ENCODE data around the gene ZNF787.
"Not testable (repeated sequence)": the region's sequence is repeated elsewhere in the genome, so short reads cannot be mapped to it uniquely, and the experiment has no call there.

ZNF787 gene

DNA sequence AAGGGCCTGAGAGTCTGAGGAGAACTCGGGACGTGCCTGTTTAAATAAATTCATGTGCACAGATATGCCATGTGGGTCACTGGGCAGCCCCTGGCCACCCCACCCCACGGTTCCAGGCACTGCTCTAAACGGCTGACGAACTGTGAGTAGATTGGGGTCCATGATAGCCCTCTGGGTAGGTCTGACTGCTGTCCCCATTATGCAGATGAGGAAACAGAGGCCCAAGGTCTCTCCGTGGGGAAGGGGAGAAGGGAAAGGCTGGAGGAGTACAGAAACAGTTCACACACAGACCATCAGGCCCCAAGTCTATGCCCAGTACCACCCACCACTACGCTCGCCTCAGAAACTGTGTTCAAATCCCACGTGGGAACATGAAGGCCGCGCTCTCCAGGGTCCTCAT is 14.1 kb downstream of the ZNF787 start:
- in situ Hi-C loops (cut with MboI; ENCODE audit: low sequenced_read_pairs), result no loop called here

DNA sequence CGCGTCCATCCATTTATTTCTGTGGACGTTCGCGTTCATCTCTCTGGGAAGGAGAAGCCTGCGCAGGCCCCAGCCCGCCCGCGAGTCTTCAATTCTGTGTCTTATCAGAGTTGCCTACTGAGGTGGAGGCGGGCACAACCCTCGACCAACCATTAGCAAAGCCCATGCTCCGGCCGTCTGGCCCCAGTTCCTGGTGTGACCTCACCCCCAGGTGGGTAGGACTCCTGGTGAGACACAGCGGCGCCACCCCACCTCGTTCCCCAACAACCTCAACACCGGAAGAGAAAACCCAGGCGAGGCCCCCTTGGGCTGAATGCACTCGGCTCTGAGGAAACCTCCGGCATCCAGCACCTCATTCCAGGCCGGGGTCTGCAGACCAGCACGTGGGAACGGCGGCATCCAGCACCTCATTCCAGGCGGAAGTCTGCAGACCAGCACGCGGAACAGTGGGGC is 14.7 kb downstream of the ZNF787 start:
- in situ Hi-C loops (cut with MboI; ENCODE audit: low sequenced_read_pairs), result no loop called here

DNA sequence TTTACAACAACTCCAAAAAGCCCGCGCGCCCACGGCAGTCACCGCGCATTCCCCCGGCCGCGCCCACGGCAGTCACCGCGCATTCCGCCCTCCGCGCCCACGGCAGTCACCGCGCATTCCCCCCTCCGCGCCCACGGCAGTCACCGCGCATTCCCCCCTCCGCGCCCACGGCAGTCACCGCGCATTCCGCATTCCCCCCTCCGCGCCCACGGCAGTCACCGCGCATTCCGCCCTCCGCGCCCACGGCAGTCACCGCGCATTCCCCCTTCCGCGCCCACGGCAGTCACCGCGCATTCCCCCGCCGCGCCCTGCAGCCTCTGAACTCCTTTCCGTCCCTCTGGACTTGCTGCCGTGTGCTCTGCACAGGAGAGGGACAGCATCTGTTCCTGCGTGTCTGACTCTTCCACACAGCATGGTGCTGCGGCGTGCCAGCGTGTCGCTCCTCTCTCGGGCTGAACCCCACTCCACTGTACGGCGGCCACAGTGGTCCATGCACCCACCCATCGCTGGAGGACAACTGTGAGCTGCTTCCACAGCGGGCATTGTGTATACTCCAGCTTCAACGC is 15.2 kb downstream of the ZNF787 start:
- in situ Hi-C loops (cut with MboI; ENCODE audit: low sequenced_read_pairs), result not testable (repeated sequence)

DNA sequence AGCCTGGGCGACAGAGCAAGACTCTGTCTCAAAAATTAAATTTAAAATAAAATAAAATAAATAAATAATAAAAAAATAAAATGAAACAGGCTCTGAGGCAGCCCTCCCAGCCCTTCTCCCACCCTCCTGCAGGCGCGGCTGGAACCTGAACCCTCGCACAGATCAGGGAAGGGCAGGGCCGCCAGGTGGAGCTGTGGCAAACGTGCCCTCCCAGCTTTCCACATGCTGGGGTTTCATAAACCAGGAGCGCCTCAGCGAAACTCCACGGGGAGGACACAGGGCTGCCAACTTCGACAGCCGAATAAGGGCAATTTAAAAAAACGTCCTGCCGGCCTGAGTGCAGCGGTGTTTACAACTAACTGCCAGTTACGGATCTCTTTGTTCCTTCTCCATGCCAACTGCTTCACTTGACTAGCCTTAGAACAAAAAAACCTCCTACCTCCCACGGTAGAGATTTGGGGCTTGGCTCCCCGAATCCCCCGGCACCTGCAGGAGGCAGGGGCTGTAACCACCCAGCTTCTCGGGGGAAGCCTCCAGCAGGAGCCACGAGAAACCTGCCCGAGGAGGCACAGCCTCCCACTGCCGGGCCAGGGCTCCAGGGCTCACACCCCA is 15.9 kb downstream of the ZNF787 start:
- in situ Hi-C loops (cut with MboI; ENCODE audit: low sequenced_read_pairs), result no loop called here

DNA sequence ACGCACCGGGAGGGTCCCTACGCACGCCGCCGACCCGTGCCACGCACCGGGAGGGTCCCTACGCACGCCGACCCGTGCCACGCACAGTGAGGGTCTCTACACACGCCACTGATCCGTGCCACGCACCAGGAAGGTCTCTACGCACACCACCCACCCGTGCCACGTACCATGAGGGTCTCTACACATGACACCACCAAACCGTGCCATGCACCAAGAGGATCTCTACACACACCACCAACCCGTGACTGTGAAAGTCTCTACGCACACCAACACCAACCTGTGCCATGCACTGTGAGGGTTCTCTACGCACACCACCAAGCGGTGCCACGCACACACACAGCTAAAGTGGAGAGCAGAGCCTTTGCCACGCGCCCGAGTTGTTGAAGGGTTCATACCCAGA is 16.7 kb downstream of the ZNF787 start:
- in situ Hi-C loops (cut with MboI; ENCODE audit: low sequenced_read_pairs), result no loop called here

DNA sequence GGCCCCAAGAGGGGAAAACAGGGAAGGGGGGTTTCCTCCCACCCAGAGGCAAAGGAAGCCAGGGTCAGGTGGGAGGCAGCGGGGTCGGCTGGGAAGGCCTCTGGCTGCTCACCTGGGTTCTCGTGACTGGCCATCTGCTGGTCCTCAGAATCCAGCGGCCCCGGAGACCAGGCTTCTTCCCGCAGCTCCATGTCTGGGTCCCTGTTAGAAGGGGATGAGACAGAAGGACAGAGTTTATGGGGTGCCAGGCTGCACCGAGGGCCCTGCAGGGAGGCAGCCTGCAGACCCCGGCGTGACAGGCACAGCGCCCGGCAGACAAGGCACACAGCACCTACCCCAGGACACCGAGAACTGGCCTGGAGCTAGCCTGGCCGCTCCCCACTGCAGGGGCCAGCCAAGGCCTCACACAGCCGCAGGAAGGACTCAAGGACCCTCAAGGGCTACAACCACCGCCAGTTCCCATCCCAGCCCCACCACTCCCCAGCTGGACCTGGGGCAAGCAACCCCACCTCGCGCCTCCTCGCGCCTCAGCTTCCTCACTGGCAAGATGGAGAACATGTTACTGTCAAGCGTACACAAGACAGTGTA is 18.0 kb downstream of the ZNF787 start:
- in situ Hi-C loops (cut with MboI; ENCODE audit: low sequenced_read_pairs), result no loop called here

DNA sequence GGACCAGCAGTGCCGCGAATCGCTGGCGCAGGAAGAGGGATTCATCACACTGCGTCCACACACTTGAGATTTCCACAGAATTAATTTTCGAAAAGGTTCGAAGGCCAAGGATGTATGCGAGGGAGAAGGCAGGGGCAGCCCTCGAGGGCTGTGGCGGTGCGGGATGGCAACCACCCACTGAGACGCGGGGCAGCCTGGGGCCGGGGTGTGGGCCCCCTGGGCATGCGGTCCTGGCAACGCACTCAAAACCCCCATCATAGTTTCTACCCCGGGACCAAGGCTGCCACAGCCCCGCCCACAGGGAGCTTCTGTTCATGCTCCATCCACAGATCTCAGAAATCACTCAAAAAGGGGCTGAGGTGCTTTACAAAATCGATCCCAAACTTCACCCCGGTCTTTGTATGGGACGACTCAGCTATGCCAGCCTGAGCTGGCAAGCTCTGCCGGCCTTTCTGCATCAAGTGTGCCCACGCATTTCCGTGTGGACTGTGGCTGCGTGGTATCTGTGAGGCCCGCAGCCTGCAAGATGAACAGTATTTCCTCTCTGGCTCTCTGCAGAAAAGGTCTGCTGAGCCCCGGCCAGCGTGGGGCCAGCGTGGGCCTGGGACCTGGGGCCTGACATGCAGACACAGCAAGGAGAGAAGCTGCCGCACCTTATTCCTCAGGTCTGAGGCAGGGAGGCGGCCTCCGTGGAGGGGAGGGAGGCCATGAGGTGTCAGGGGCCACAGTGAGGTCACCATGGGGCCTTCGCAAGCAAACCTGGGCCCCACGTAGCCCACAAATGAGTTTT is 19.2 kb downstream of the ZNF787 start:
- in situ Hi-C loops (cut with MboI; ENCODE audit: low sequenced_read_pairs), result no loop called here

DNA sequence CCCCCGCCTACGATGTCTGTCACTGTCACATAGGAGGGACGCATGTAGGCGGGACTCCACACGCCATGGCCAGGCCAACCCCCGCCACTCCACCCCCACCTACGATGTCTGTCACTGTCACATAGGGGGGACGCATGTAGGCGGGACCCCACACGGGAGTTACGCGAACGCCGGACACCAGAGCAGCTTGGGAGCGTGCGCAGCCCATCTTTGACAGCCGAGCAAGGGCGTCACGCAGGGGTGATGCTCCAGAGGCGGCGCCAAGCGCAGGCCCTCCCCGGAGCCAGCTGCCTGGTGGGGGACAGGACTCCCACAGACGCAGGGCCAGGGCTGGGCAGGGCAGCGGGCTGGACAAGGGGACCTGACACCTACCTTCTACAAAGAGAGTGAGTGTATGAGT is 20.0 kb downstream of the ZNF787 start:
- in situ Hi-C loops (cut with MboI; ENCODE audit: low sequenced_read_pairs), result no loop called here

DNA sequence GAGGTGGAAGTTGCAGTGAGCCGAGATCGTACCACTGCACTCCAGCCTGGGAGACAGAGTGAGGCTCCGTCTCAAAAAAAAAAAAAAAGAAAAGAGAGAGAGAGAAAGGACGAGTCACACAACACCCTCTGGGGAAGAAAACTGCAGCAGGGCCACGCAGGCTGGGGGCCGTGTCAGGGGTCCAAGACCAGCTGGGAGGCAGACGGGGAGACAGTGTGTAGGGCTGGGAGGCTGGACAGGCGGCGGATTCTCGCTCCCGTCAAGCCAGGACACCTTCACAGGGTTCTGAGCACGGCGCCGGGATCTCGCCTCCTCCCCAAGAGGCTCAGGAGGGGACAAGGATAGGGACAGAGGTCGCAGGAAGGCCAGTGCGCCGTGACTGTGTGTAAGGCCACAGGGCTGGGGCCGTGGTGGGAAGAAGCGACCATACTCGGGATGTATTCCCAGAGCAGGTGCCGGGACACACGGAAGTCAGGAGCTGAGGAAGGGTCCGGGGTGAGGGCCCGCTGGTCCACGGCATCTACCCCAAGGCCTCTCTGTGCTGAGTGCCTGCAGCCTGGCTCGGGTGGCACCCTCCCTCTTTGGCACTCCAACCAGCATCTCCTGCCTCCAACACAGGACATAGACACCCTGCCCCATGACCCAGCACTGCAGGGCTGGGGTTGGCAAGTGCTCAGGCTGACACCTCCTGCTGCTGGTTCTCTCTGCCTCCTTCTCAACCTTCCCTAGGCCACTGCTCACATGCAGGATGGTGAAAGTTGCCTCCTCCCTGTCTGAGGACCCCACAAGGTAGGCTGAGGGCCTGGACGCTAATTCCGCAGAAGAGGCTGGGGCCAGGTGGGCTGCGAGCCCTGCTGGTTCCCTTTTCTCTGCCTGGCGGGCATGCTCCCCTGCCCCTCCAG is 21.2 kb downstream of the ZNF787 start:
- in situ Hi-C loops (cut with MboI; ENCODE audit: low sequenced_read_pairs), result loop anchor here (25.0 kb wide), 1 partner anchor 212 kb away; the partner anchor contains the start of gene ZSCAN5A

DNA sequence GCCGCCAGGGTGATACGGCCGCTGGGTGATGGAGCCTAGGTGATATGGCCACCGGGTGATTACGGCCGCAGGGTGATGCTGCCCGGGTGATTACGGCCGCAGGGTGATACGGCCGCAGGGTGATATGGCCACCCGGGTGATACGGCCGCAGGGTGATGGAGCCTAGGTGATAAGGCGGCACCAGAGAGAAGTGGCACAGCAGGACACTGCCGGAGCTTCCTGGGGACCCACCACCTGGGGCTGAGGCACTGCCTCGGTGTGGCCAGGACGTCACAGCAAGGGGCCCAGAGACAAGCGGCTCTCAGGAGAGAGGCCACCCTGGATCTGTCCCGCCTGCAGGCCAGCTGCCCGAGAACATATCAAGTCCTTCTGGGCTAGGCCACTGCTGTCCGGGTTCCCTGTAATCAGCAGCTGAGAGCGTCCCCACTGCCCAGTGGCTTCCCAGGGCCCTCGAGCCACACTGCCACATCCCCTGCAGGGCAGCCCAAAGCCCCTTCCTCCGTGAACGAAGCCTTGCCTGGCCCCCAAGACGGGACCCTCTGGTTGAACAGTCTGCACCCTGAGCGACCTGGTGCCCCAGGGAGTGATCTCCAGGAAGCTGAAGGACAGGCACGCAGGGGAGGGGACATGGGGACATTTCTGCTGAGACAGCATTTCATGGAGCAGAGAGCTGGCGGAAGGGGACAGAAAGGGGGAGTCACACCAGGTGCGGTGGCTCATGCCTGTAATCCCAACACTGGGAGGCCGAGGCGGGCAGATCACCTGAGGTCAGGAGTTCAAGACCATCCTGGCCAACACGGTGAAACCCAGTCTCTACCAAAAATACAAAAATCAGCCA is 22.1 kb downstream of the ZNF787 start:
- in situ Hi-C loops (cut with MboI; ENCODE audit: low sequenced_read_pairs), result loop anchor here (25.0 kb wide), 1 partner anchor 213 kb away; the partner anchor contains the start of gene ZSCAN5A

DNA sequence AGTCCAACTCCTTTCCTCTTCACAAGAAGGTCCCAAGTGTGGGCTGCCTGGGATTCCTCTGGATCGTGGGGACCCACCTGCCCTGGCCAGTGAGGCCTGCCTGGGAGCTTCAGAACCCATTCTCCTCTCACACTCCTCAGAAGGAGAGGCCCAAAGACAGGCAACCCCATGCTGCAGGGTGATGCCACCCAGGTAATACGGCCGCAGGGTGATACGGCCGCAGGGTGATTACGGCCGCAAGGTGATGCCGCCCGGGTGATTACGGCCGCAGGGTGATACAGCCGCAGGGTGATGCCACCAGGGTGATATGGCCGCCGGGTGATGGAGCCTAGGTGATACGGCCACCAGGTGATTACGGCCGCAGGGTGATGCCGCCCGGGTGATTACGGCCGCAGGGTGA is 22.9 kb downstream of the ZNF787 start:
- in situ Hi-C loops (cut with MboI; ENCODE audit: low sequenced_read_pairs), result loop anchor here (25.0 kb wide), 1 partner anchor 214 kb away; the partner anchor contains the start of gene ZSCAN5A

DNA sequence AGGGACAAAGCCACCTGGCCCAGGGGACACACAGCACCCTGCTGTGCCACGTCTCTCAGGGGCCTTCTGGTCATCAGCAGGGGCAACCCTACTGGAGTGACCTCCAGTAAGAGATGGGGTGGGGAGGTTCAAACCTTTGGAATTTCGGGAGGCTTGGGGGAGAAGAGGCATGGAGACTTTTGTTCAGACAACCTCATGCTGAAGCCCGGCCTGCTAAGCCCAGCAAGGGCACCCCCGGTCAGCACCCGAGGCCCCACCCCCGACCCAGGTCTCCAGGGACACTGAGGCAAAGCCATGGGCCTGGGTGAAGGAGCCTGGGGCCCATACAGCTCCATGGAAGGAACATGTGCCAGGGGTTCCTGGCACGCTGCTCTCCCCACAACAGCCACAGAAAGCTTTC is 23.3 kb downstream of the ZNF787 start:
- in situ Hi-C loops (cut with MboI; ENCODE audit: low sequenced_read_pairs), result loop anchor here (25.0 kb wide), 1 partner anchor 215 kb away; the partner anchor contains the start of gene ZSCAN5A

DNA sequence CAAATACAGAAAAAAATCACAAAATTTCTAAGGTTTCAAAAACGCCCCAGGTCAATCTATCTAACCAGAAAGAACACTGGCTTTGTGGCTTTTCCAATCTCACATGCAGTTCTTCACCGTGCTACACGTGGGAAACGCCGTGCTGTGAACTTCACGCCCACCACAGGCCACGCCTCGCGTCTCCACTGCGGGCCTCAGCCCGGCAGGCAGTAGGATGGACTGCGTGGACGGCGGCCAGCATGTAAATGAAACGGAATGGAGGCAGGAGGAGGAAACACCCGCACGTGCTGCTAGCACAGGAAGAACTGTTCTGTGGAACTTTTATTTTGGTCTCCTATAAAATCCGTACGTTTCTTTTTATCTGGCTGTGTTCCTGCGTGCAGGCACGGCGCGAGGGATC is 23.8 kb downstream of the ZNF787 start:
- in situ Hi-C loops (cut with MboI; ENCODE audit: low sequenced_read_pairs), result loop anchor here (25.0 kb wide), 1 partner anchor 215 kb away; the partner anchor contains the start of gene ZSCAN5A

DNA sequence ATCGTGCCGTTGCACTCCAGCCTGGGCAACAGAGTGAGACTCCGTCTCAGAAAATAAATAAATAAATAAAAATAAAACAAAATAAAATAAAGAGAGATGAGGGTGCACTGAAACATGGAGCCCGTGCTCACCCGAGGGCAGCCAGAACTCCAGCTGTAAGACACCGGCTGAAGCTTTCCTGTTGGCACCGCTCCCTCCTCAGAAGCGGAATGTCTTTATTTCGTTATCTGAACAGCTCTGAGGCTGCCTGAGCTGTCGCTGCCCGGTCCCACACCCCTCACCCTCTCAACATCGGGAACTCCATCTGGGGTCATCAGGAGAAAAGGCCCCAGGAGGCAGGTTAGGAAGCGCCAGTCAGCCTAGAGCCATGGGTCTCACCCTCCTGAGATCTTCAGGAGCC is 24.4 kb downstream of the ZNF787 start:
- in situ Hi-C loops (cut with MboI; ENCODE audit: low sequenced_read_pairs), result loop anchor here (25.0 kb wide), 1 partner anchor 216 kb away; the partner anchor contains the start of gene ZSCAN5A

DNA sequence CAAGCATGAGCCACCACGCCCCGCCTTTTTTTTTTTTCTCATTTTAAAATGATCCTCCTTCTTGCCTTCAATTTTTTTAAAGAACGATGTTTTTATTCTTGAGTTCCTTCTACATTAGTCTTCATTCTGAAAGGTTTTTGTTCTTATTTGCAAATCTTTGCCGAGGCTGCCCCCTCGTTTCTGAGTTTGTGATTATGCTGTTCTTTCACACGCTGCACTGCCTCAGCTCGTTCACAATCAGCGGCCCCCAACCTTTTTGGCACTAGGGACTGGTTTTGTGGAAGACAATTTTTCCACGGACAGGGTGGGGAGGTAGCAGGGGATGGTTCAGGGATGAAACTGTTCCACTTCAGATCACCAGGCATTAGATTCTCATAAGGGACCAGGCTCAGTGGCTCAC is 26.6 kb downstream of the ZNF787 start:
- in situ Hi-C loops (cut with MboI; ENCODE audit: low sequenced_read_pairs), result loop anchor here (25.0 kb wide), 1 partner anchor 218 kb away; the partner anchor contains the start of gene ZSCAN5A

DNA sequence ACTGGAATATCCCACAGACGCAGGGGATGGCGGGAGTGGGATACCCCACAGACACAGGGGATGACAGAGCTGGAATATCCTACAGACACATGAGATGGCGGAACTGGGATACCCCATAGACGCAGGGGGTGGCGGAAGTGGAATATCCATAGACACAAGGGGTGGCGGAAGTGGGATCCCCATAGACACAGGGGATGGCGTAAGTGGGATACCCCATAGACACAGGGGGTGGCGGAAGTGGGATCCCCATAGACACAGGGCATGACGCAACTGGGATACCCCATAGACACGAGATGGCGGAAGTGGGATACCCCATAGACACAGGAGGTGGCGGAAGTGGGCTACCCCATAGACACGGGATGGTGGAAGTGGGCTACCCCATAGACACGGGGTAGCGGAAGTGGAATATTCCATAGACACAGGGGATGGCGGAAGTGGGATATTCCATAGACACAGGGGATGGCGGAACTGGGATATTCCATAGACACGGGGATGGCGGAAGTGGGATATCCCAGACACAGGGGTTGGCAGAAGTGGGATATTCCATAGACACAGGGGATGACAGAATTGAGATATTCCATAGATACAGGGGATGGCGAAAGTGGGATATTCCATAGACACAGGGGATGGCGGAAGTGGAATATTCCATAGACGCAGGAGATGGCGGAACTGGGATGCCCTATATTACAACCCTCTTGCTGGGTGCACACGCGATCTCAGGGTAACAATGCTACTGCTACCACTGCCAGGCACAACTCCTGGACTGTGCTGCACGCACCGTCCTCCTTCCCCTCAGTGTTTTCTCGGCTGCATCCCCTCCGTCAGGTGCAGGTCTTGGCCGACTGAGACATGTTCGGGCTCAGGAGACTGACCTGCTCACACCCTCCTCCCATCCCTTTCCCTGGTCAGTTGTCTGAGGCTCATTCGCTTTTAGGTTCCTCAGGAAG is 28.1 kb downstream of the ZNF787 start:
- in situ Hi-C loops (cut with MboI; ENCODE audit: low sequenced_read_pairs), result loop anchor here (25.0 kb wide), 1 partner anchor 219 kb away; the partner anchor contains the start of gene ZSCAN5A

DNA sequence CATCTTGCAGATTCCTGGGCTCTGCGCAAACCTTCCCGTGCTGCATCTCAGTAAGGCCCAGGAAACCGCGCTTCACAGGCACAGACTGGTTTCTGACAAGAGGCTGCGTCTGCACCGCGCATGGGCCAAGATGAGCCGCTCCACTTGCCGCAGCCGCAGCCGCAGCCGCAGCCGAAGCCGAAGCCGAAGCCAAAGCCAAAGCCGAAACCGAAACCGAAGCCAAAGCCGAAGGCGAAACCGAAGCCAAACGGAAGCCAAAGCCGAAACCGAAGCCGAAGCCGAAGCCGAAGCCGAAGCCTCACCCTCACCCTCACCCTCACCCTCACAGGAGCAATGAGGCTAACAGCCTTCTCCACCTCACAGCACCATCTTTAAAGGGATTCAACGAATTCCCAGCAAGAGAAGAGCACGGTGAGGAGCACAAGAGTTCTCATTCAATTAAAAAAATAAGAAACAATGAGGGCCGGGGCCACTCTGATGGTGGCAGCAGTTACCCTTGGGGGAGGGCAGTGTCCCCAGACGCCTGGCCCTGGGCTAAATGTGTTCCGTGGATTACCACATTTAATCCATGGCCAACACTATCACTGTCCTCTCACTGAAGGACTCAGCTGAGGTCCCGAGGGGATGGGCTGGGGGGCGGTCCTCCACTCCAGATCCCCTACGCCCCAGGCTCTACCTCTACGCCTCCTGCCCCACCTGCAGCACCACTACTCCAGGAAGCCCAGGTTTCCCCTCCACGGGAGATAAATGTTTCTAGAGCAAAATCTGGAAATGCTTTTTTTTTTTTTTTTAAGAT is 29.1 kb downstream of the ZNF787 start:
- in situ Hi-C loops (cut with MboI; ENCODE audit: low sequenced_read_pairs), result loop anchor here (25.0 kb wide), 1 partner anchor 220 kb away; the partner anchor contains the start of gene ZSCAN5A

All from HL-60/S4 treated with phorbol 12-myristate 13-acetate at 8.2 ng/mL for 4 days and 3 days (cell line).